ENCODE data around the gene CRABP2. TPM values are rescaled to one million over a fixed set of nuclear protein-coding genes. Genes with fewer than 3 reads are reported as not detected.
A peak's percentile ranks its signal among the peaks of the same experiment; 100 is the strongest.

CRABP2 gene
- total RNA-seq, 2 donors from 2014 or later: 0.99 to 3.6 TPM

DNA sequence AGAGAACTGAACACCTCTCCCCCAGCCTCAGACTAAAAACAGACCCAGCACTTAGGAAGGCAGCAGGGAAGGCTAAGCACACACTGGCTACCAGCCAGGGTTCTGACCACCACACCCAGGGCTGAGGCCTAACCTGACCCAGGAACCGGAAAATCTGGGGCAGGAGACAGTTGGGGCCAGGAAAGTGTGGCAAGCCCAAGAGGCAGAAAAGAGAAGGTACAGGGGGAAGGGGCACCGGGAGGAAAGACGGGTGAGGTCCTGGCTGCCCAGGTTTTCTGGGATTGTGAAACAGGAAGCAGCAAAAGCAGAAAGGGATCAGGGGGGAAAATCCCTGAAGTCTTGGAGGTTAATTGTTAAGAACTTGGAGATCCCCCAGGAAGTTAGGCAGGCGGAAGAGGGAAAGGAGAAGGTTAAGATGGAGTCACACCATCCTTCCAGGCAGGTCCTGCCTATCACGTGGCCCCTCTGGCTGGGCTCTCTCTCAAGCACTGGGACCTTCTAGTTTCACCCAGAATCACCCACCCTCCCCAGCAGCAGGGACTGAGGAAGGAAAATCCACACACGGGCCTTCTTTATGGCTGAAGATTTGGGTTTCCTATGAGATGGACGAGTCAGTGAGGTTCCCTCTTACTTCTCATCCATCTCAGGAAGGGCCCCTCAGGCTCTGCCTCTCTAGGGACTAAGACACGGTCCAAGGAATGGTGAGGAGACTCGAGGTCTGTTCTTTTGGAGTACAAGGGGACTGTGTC is 43.5 kb upstream of the CRABP2 start:
- WGBS, 2 donors: 9 to 18% methylated on average over 9 of the region's 9 CpGs
- peak; percentile 18 to 76 (median 69) for TF ChIP-seq POLR2A (IDR thresholded peaks at IDR 0.05)
- TF ChIP-seq, protein P1, sequence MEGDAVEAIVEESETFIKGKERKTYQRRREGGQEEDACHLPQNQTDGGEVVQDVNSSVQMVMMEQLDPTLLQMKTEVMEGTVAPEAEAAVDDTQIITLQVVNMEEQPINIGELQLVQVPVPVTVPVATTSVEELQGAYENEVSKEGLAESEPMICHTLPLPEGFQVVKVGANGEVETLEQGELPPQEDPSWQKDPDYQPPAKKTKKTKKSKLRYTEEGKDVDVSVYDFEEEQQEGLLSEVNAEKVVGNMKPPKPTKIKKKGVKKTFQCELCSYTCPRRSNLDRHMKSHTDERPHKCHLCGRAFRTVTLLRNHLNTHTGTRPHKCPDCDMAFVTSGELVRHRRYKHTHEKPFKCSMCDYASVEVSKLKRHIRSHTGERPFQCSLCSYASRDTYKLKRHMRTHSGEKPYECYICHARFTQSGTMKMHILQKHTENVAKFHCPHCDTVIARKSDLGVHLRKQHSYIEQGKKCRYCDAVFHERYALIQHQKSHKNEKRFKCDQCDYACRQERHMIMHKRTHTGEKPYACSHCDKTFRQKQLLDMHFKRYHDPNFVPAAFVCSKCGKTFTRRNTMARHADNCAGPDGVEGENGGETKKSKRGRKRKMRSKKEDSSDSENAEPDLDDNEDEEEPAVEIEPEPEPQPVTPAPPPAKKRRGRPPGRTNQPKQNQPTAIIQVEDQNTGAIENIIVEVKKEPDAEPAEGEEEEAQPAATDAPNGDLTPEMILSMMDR (IDR thresholded peaks at IDR 0.05): no peak
- H3K4me3 ChIP-seq: no peak overlapping the region
- H3K27ac ChIP-seq: peak overlapping the region; percentile 92 to 99 (median 98)
- intact Hi-C loops (cut with DNase I): no loop called here
- H3K27me3 ChIP-seq: no peaks in the 10 kb centered on the region
- ATAC-seq: no peak
- peaks cover 63% of the 10 kb centered on the region for H3K4me1 ChIP-seq
- DNase-seq: peak; percentile 49 to 76 (median 64)
- H3K9me3 ChIP-seq: no peaks in the 10 kb centered on the region
- H3K36me3 ChIP-seq (replicated peaks in 1 of 2; ENCODE audit: insufficient read depth in 1 of 2, low read depth in 2 of 2): peaks cover 0 to under 1% of the 10 kb centered on the region in 2 donors

- ATAC-seq (no peak), DNase-seq (peak in 2 of 4 donors; percentile 13 to 15)
- TF ChIP-seq, protein P1 (IDR thresholded peaks at IDR 0.05): no peak
- TF ChIP-seq POLR2A (IDR thresholded peaks at IDR 0.05): no peak
- no peak overlapping the region for H3K4me3 ChIP-seq
- H3K27ac ChIP-seq: peak overlapping the region; percentile 92 to 99 (median 98)
- H3K36me3 ChIP-seq (replicated peaks in 1 of 2; ENCODE audit: insufficient read depth in 1 of 2, low read depth in 2 of 2): peaks cover 0 to 3% of the 10 kb centered on the region in 2 donors
- no peaks in the 10 kb centered on the region for H3K27me3 ChIP-seq
- H3K4me1 ChIP-seq: peaks cover 58% of the 10 kb centered on the region
- intact Hi-C loops (cut with DNase I): no loop called here
- no peaks in the 10 kb centered on the region for H3K9me3 ChIP-seq
- WGBS, 2 donors: 11 to 12% methylated on average over 8 of the region's 8 CpGs
Observed at GRCh38 chr1:156747742-156748669, 42.6 kb upstream of the CRABP2 start.

GRCh38 chr1:156746728-156747631 is 41.6 kb upstream of the CRABP2 start:
- WGBS, 2 donors: 1 to 2% methylated on average over 8 to 24 of the region's 29 CpGs
- Histone ChIP-seq H3K36me3 (replicated peaks in 1 of 2; ENCODE audit: insufficient read depth in 1 of 2, low read depth in 2 of 2) (peaks cover 0 to 8% of the 10 kb centered on the region in 2 donors), H3K4me3 (no peak overlapping the region), H3K27me3 (no peaks in the 10 kb centered on the region), H3K9me3 (no peaks in the 10 kb centered on the region), H3K27ac (peak overlapping the region; percentile 92 to 99 (median 98)), H3K4me1 (peaks cover 53% of the 10 kb centered on the region)
- ATAC-seq (peak; percentile 55), DNase-seq (peak; percentile 93 to 97 (median 95))
- intact Hi-C loops (cut with DNase I): no loop called here
- peak; percentile 58 to 73 (median 73) for TF ChIP-seq POLR2A (IDR thresholded peaks at IDR 0.05)
- TF ChIP-seq, protein P1 (IDR thresholded peaks at IDR 0.05): peak in 4 of 7 experiments; percentile 14 to 36 (median 26)

DNA sequence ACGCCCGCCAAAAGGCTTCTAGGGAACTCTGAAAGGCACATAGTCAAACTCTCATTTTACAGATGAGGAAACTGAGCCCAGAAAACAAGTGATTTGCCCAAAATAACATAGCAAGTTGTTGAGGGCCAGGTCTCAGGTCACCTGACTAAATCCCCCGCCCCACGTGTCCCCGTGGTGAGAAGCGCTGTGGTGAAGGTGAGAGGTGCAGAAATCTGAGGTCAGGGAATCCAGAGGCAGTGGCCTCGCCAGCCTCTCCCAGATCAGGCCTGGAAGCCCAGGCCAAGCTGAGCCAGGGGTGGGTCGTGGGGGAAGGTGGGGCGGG is 41.0 kb upstream of the CRABP2 start:
- peaks cover 59% of the 10 kb centered on the region for H3K4me1 ChIP-seq
- TF ChIP-seq, protein P1 (IDR thresholded peaks at IDR 0.05): no peak
- TF ChIP-seq POLR2A (IDR thresholded peaks at IDR 0.05): no peak
- no peak overlapping the region for H3K4me3 ChIP-seq
- WGBS, 2 donors: 32 to 61% methylated on average over 2 to 9 of the region's 9 CpGs
- H3K9me3 ChIP-seq: no peaks in the 10 kb centered on the region
- H3K27me3 ChIP-seq: no peaks in the 10 kb centered on the region
- no peak for ATAC-seq
- intact Hi-C loops (cut with DNase I): no loop called here
- H3K36me3 ChIP-seq (replicated peaks in 1 of 2; ENCODE audit: insufficient read depth in 1 of 2, low read depth in 2 of 2): peaks cover 0 to 8% of the 10 kb centered on the region in 2 donors
- no peak for DNase-seq
- H3K27ac ChIP-seq: peak overlapping the region; percentile 92 to 99 (median 98)

Measured in body of pancreas (tissue), 4 donors.